Iris pigment epithelial cell (primary cell): ENCODE data around the gene DHRS7C.
"Not testable (repeated sequence)": the region's sequence is repeated elsewhere in the genome, so short reads cannot be mapped to it uniquely, and the experiment has no call there.

Source experiments
- DNase-seq: peaks from one replicate; pipeline ENCODE4 v3.0.0-alpha.2; 2011; ENCODE audit warnings: low read depth

DHRS7C gene

GRCh38 chr17:9810100-9810949 lies 18.9 kb upstream of the DHRS7C start:
- DNase-seq: no peak

DNA sequence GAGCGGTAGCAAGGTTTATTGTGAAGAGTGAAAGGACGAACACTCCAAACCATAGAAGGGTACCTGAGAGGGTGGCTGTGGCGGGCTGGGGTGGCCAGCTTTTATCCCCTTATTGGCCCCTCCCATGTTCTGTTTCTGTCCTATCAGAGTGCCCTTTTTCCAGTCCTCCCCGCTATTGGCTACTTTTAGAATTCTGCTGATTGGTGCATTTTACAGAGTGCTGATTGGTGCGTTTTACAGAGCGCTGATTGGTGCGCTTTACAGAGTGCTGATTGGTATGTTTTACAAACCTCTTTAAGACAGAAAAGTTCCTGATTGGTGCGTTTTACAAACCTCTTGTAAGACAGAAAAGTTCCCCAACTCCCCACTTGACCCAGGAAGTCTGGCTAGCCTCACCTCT lies 18.0 kb upstream of the DHRS7C start:
- DNase-seq: no peak

DNA sequence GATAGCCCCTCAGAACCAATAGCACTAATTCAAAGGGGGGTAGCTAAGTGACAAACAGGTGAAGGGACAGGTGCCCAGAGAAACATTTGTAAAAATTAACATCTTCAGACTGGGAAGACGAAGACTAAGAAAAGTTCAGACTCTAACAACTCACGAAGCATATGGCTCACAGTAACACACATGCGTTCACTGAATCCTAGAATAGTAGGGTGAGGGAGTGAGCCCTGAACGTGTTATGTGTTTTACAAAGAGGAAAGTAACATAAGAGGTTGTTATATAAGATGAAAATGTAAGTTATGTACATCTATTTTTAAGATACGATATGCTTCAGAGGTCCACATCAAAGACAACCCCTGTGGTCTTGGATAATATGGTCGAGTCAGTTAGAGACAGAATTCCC lies 15.3 kb upstream of the DHRS7C start:
- no peak for DNase-seq

GRCh38 chr17:9805769-9806168 lies 14.4 kb upstream of the DHRS7C start:
- no peak for DNase-seq

- no peak for DNase-seq
Observed at GRCh38 chr17:9802697-9803096, 11.3 kb upstream of the DHRS7C start.

DNA sequence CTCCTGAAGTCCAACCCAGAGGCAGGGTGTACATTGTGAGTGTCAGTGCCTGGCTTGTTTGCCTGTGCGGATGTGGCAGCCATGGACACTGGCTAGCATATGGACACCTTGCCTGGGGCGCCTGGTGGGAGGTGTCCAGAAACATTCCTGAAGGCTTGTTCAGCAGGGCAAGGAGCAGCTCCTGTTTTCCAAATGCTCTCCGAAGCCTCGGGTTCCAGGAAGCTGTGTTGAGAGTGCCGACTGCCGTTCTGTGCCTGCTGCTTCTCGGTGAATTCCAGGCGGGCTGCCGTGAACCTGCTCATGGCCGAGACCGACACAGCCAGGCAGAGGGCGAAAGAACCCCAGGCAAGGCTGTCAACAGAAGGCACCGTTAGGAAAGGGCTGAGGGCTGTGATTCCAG lies 10.9 kb upstream of the DHRS7C start:
- DNase-seq: no peak

DNA sequence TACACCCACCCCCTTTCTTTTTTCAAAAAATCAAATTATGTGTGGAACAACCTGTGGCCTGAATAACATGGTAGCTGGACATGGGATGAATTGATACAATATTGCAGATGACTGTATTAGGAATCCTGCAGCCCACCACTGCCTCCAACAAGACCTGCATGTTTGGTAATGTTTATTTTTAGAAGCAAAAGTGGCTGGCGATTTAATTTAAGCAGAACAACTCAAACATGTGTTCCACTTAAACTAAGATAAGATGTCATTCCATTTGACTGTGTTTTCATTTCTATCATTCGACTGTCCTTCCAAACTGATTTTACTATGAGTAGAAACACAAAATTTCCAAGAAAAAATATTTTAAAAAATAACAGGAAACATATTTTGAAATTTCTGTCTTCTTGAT lies 10.1 kb upstream of the DHRS7C start:
- DNase-seq: no peak

DNA sequence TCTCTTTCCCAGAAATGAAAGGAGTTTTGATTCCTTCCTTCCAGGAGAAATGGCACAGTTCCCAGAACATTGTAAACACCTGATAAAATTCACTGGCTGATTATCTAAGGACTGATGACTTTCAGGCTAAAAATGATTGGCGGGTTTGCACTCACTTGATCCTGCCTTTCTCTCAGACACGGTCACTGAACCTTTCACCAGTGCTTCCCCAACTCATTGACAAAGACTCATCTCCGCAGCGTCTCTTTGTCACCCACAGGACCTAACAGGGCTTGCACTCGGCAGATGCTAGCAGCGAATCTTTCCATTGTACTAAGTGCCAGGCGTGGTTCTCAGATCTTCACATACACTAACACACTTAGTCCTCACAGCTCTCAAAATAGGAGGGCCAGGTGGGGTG lies 7.3 kb upstream of the DHRS7C start:
- DNase-seq: no peak

GRCh38 chr17:9798008-9798407 lies 6.6 kb upstream of the DHRS7C start:
- no peak for DNase-seq

GRCh38 chr17:9792181-9792840 lies 919 bp upstream of the DHRS7C start:
- DNase-seq: no peak

- no peak for DNase-seq
Observed at GRCh38 chr17:9790316-9790715, 1.1 kb downstream of the DHRS7C start.

DNA sequence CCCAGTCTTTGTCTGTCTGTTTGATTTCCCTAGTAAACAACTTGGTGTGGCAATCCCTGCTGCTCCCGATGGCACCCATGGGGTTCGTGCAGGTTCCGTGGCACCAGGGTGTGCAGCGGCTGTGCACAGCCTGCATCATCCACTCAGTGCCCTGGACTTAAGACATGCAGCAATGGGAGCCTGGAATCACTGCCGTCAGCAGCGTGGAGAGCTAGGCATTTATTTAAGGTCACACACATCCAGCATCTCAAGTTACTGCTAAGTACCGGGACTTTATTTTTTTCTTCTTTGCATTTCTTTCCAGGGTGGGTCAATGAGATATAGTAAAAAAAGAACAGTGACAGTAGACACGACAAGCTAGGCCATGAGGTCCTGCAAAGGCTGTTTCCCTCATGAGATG lies 2.8 kb downstream of the DHRS7C start:
- DNase-seq: no peak

DNA sequence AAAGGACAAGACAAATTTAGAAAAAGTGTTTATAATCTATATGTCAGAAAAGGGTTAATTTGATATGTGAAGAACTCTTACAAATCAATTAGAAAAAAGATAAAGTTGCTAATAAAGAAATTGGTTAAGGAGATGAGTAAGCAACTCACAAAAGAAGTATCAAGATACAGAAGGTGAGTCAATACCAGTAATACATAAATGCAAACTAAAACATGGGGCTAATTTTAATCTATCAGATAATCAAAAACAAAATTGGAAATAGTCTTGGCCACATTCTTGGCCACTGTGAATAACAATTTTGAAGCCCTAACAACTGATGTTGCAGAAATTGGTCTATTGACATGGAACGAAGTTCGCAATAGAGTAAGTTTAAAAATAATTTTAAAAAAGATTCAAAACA lies 6.8 kb downstream of the DHRS7C start:
- no peak for DNase-seq

DNA sequence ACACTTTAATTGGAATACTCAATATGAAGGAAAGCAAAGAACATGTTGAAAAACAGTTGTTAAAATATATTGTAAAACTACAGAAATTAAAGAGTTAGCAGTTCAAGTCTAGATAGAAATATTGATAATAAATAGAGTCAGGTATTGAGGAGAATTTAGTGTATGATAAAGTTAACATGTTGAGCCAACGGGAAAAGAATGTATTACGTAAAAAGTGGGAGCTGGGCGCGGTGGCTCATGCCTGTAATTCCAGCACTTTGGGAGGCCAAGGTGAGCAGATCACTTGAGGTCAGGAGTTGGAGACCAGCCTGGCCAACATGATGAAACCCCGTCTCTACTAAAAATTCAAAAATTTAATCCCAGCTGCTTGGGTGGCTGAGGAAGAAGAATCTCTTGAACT lies 7.9 kb downstream of the DHRS7C start:
- not testable (repeated sequence) for DNase-seq

- DNase-seq: no peak
Observed at GRCh38 chr17:9783050-9783449, 8.3 kb downstream of the DHRS7C start.

GRCh38 chr17:9780552-9780951 lies 10.8 kb downstream of the DHRS7C start:
- no peak for DNase-seq

DNA sequence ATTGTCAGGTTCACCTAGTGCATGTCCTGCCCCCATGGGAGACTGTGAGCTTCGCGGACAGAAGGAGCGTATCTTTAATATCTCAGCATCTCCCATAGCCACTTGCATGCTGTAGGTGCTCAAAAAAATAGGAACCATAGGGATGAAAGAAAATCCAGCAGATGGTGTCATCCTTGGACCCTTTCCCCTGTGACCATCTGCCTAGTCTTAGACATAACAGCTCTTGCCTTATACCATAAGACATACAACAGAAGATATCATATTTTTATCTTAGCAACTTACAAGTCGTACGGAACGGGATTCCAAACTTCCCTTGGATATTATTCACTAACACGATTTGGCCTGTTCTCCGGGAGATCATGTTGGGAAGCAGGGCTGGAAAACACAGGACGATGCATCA lies 14.5 kb downstream of the DHRS7C start:
- DNase-seq: no peak

GRCh38 chr17:9772658-9773057 lies 18.7 kb downstream of the DHRS7C start:
- no peak for DNase-seq

GRCh38 chr17:9771465-9771864 lies 19.9 kb downstream of the DHRS7C start:
- no peak for DNase-seq

DNA sequence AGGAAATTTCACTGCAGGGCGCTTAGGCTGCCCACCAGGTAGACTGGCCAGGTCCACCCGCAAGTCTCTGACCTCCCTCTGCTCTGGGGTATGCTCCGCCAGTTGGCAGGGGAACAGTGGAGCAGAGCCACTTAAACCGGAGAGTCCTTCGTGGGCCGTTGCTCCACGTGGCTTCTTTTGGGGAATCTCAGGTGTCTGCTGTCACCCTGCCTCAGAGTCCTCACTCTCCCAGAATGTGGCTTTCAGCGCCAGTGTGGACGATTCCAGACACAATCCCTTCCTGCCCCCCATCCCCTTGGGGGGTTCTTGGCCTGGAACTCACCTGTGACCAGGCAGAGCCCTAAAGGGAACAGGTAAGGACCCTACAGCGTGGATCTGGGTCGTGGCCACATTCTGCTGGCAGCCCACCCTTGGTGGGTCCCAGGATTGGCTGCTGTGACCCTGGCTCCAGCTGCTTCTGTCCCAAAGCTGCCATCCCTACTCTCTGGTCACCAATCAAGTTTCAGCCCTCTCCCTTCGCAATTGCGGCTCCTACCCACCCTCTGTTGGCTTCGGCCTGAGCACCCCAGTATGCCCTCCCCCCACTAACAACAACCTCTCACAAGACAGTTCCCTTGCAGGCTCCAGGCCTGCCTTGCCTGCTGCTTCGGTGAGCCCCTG lies 22.2 kb downstream of the DHRS7C start:
- no peak for DNase-seq

GRCh38 chr17:9768381-9768934 lies 22.9 kb downstream of the DHRS7C start:
- peak; percentile 20 for DNase-seq

DNA sequence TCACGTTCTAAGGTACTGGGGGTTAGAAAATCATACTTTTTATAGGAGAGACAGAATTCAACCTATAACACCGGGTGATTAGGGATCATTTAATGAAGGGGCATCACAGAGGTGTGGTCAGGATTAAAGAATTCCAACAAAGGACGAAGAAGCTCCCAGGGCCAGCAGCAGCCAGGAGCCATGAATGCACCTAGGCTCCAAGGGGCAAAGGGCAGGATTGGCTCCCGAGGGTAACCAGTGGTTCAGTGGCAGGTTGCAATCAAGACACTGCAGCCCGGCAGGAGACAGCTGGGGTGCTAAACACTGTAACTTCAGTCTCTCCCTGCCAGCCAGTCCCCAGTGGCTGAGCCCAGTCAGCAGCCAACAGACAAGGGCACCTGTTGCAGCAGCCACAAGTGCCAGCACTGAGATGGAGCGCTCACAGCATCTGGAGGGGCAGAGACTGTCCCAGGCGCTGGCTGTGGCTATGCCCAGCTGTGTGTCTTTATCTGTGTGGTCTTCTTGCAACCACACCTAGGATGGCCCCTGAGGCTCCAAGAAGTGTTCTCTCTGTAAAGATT lies 23.9 kb downstream of the DHRS7C start:
- no peak for DNase-seq

DNA sequence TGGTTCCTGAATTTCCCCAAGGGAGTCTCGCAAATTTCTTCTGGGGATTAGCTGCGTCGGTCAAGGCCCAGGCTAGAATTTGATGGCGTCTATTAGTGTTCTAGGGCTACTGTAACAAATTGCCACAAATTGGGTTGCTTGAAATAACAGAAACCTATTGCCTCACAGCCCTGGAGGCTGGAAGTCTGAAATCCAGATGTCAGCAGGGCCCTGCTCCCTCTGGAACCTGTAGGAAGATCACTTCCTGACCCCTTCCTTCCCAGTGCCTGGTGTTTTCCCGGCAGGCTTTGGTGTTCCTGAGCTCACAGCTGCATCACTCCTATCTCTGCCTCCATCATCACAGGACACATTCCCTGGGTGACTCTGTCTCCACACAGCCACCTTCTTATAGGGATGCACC lies 24.4 kb downstream of the DHRS7C start:
- DNase-seq: no peak
